Fibroblast of mammary gland (primary cell): ENCODE results near the gene CYBRD1.

Experiments used
- DNase-seq: peaks from one replicate; pipeline ENCODE4 v3.0.0-alpha.2; 2010; ENCODE audit warnings: low read depth
- H3K4me3 ChIP-seq: 2 replicates; pipeline ENCODE4 v1.5.1; 2011; ENCODE audit warnings: low read depth, mild to moderate bottlenecking, low read length, moderate library complexity; ENCODE audit not compliant: control insufficient read depth
- TF ChIP-seq, protein P1 (sequence below): conservative IDR thresholded peaks from 2 replicates; pipeline ENCODE4 v1.5.1; 2011; ENCODE audit warnings: low read depth, low read length, inconsistent platforms; ENCODE audit not compliant: control insufficient read depth, insufficient read depth

Gene CYBRD1

DNA sequence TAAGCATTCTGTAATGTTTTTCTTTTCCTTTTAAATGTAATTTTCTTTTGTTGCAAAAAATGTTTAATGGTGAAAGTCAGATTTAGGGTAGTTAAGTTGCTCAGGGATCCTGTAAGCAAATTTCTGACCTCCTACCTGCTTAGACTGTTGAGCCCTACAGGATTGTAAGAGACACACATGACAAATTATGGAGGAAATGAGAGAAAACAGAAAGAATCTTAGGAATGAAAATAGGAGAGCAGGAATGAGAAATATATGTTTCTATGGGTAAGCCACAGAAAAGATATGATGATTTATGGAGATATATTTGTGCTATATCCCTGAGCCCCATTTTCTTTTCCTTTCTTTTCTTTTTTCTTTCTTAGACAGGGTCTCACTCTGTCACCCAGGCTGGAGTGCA lies 28.3 kb downstream of the CYBRD1 start:
- H3K4me3 ChIP-seq = no peak overlapping the region
- no peak for DNase-seq
- TF ChIP-seq, protein P1, sequence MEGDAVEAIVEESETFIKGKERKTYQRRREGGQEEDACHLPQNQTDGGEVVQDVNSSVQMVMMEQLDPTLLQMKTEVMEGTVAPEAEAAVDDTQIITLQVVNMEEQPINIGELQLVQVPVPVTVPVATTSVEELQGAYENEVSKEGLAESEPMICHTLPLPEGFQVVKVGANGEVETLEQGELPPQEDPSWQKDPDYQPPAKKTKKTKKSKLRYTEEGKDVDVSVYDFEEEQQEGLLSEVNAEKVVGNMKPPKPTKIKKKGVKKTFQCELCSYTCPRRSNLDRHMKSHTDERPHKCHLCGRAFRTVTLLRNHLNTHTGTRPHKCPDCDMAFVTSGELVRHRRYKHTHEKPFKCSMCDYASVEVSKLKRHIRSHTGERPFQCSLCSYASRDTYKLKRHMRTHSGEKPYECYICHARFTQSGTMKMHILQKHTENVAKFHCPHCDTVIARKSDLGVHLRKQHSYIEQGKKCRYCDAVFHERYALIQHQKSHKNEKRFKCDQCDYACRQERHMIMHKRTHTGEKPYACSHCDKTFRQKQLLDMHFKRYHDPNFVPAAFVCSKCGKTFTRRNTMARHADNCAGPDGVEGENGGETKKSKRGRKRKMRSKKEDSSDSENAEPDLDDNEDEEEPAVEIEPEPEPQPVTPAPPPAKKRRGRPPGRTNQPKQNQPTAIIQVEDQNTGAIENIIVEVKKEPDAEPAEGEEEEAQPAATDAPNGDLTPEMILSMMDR = no peak

DNA sequence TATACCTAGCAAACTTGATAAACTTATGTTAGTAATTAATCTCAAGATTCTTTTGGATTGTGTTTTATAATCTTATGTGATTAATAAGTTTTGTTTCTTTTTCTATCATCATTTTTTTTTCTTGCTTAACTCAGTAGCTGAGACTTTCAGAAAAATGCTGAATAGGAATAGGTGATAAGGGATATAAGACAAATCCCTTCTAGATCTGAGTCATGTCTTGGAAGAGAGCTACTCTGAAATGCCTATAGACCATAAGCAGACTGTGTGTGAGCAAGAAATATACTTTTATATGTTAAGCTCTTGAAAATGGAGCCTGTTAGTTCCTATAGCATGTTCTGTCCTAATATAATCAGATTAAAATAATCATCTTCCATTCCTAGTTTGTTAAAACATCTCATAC lies 29.6 kb downstream of the CYBRD1 start:
- TF ChIP-seq, protein P1 = no peak
- DNase-seq = no peak
- no peak overlapping the region for H3K4me3 ChIP-seq

DNA sequence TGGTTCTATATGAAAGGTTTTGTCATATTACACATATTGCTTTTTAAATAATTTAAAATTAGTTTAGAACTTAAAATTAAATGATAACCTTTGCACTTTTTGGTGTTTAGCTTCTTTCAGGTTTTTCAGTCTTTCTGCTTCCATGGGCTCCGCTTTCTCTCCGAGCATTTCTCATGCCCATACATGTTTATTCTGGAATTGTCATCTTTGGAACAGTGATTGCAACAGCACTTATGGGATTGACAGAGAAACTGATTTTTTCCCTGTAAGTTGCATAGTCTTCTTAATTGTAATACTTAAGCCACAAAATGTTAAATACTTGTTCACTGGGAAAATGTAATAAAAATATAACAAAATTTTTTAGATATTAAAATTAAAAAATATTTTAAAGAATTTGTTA lies 31.0 kb downstream of the CYBRD1 start:
- no peak overlapping the region for H3K4me3 ChIP-seq
- TF ChIP-seq, protein P1 = no peak
- no peak for DNase-seq

DNA sequence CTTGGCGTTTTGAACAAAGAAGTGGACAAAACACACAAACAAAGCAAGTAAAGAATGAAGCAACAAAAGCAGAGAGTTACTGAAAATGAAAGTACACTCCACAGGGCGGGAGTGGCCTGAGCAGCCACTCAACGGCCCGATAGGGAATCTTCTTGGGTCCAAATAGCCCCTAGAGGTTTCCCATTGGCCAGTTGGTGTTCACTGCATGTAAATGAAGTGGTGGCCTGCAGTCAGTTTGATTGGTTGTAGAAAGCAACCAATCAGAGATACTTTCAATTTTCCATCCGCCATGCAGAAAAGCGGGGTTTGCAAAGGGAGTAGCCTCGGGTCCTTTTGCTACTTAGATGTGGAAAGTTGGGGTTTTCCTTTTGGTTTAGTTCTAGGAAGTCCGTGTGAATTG lies 31.6 kb downstream of the CYBRD1 start:
- no peak overlapping the region for H3K4me3 ChIP-seq
- TF ChIP-seq, protein P1 = no peak
- DNase-seq = peak; percentile 35

DNA sequence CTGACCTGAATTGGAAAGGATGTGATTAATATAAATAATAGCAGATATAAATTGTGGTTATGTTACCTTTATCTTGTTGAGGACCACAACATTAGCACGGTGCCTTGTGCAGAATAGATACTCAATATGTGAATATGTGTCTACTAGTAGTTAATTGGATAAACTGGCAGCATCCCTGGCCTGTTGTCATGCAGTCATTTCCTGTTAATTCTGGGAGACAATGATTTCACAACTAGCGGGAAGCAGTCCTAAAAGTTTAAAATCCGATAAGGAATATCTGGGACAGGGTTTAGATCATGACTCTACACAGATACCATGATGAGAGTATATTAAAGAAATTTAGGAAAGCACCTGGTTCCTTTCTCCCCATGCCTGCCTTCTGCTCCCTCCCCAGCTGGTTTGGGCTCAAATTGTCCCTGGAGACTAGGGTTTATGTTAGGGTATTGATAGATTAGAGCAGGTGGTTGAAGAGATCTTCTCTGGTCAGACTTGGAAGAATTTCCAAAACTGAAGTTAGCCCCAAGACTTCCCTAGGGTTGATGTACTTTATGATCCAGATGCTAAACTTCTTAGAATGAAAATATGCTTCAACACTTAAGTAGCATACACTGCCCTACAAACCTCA lies 32.8 kb downstream of the CYBRD1 start:
- peak; percentile 15 for DNase-seq
- TF ChIP-seq, protein P1 = no peak

DNA sequence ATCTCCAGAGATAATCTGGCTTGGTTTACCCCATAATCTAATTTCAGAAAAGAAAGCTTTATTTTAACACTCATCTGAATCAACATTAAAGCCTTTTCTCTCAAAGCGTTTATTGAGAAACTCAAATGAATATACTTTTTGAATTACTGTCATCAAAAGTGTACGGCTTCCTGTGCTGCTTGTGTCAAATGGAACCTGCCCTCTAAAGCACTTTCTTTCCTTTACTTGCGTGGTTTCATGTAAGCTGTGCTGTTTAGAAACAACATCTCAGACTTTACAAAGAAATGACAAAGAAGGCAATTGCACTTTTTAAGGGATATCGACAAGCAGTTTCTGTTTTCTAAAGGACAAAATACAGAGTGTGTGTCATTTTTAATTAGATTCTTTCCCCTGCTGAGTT lies 35.1 kb downstream of the CYBRD1 start:
- no peak for DNase-seq
- H3K4me3 ChIP-seq = no peak overlapping the region
- TF ChIP-seq, protein P1 = no peak

More for the DNA sequence above, 32.8 kb downstream of the CYBRD1 start:
- no peak overlapping the region for H3K4me3 ChIP-seq

DNA sequence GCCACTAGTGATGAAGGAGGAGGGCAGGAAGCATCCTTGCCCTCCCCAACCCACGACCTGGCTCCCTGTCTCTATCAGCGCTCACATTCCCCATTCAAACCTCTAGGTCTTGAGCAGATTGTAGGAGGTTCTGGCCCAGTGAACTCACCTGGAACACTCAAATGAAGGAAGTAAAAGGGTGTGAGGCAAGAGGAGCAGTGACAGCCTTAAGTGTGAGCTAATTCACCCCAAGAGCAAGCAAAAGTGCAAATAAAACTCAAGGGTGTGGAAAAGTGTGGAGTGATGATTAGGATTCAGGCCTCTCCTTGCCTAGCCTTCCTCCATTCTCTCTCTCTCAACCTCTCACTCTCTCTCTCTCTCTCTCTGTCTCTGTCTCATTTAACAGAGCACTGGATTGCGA lies 41.0 kb downstream of the CYBRD1 start:
- DNase-seq = no peak
- TF ChIP-seq, protein P1 = no peak
- H3K4me3 ChIP-seq = no peak overlapping the region
